Measurements from ENCODE around the gene SETD1B. TPM values are rescaled to one million over a fixed set of nuclear protein-coding genes. Genes with fewer than 3 reads are reported as not detected.

The SETD1B gene
- total and polyA plus RNA-seq, 5 experiments from 2014 or later: 0.98 to 93.8 (median 3.7) TPM

DNA sequence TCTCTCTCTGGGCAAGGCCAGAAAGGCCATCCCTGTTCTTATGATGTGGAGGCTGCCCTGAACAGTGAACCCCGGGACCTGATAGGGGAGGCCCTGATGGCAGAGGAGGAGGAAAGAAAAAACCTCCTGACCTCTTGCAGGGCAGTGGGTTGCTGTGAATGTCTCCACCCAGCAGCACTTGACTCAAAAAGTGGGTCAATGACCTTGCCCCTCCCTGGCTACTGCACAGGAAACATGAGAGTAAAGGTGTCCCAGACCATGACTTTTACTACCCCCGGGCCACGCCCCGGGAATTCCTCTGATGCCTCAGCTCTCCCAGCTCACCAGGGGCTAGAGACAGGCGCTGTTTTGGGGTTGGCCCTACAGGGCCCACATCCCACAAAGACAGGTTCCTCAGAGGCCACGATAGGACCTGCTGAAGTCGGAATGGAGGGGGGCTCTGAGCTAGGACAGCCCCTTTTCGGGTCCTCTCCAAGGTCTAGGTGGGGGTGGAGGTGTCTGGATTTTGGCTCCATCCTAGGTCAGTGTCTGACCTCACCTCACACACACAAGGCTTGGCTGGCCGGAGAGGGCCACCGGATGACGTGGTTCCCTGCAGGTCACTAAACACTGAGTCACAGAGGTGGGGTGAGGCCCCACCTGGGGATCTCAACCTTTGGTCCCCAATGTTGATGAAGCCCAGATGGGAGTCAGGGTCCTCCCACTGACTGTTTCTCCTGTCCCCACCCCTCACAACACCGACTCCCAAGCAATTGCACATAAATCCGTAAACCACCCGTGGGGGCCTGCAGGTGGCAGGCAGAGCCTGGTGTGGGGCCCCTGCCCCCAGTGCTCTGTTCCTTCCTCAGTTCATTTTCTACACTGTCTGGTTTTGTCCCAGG is 11.9 kb upstream of the SETD1B start:
- Mint-ChIP-seq H3K4me1 (peaks cover 40 to 82% (median 73%) of the 10 kb centered on the region in 4 donors), H3K4me3 (peak overlapping the region; percentile 86 to 98 (median 94)), H3K27ac (peak overlapping the region; percentile 97 to 100 (median 99)), H3K27me3 (no peaks in the 10 kb centered on the region), H3K36me3 (peaks cover 0 to 29% (median 4%) of the 10 kb centered on the region in 3 donors), H3K9me3 (no peaks in the 10 kb centered on the region)
- POLR2A ChIA-PET: interaction anchor here (0.6 to 37.3 kb wide), 12 partner anchors 3 to 212 kb away, joined by 3 to 2517 read pairs (median 4); partner anchors contain the start of genes CFAP251, RHOF, SETD1B and TMEM120B
- ATAC-seq (no peak), DNase-seq (peak in 1 of 10 donors; percentile 38)

DNA sequence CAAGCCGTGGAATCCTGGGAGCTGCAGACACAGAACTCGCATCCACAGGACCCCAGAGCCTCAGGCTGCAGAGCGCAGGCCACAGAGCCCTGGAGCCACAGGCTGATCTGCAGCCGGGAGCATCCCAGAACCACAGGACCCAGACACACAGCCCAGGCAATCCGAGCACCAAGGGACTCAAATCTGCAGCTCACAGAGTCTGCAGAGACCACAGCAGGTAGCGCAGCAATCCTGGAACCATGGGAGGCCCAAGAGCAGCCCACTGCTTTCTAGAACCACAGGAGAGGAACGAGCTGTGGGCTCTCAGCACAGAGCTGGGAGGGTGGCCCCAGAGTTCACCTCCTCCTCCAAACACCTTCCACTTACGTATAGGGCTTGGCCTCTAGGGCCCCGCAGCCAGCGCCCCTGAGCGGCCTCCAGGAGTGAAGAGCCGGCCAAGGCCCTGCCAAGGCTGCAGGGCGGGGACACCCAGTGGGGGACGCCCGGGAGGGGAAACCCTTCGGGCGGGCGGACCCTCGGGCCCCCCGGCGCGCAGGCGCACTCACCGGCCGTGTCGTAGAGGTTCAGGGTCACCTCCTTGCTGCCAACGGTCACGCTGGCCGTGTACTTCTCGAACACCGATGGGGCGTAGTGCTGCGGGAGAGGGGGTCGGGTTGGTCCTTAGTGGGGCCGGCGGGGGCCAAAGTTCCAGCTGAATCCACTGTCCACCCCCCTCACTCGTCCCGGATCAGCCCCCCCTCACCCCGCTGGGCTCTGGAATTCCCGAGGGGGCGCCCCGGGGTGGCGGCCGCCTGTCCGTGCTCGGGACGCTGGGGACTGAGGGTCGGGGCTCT is 11.0 kb upstream of the SETD1B start:
- H3K27me3 Mint-ChIP-seq: no peaks in the 10 kb centered on the region
- peaks cover 42 to 80% (median 73%) of the 10 kb centered on the region in 4 donors for H3K4me1 Mint-ChIP-seq
- POLR2A ChIA-PET: interaction anchor here (0.6 to 37.3 kb wide), 20 partner anchors 4 to 1326 kb away, joined by 3 to 2517 read pairs (median 6); partner anchors contain the start of genes CFAP251, ORAI1, PSMD9 and RHOF
- H3K27ac Mint-ChIP-seq: peak overlapping the region; percentile 97 to 100 (median 99)
- DNase-seq (peak; percentile 52 to 82 (median 62)), ATAC-seq (peak; percentile 10 to 17)
- peaks cover 0 to 31% (median 4%) of the 10 kb centered on the region in 3 donors for H3K36me3 Mint-ChIP-seq
- peak overlapping the region; percentile 86 to 98 (median 94) for H3K4me3 Mint-ChIP-seq
- no peaks in the 10 kb centered on the region for H3K9me3 Mint-ChIP-seq

GRCh38 chr12:121793440-121793837 is 10.4 kb upstream of the SETD1B start, which contains the start of gene RHOF:
Gene RHOF (minus strand): TSS chr12:121793688. CDS start chr12:121793633, 55 bp downstream.
- DNase-seq (peak in 2 of 10 donors; percentile 59 to 67), ATAC-seq (peak; percentile 2 to 4)
- H3K4me1 Mint-ChIP-seq: peaks cover 43 to 80% (median 73%) of the 10 kb centered on the region in 4 donors
- H3K9me3 Mint-ChIP-seq: no peaks in the 10 kb centered on the region
- peaks cover 0 to 36% (median 4%) of the 10 kb centered on the region in 3 donors for H3K36me3 Mint-ChIP-seq
- POLR2A ChIA-PET: interaction anchor here (0.7 to 37.3 kb wide), 16 partner anchors 5 to 1325 kb away, joined by 3 to 2517 read pairs (median 7); partner anchors contain the start of genes ORAI1, PSMD9, RHOF and SETD1B
- peak within 1 kb of the TSS; percentile 86 to 98 (median 94) for H3K4me3 Mint-ChIP-seq
- no peaks in the 10 kb centered on the region for H3K27me3 Mint-ChIP-seq
- peak within 1 kb of the TSS; percentile 97 to 100 (median 99) for H3K27ac Mint-ChIP-seq

DNA sequence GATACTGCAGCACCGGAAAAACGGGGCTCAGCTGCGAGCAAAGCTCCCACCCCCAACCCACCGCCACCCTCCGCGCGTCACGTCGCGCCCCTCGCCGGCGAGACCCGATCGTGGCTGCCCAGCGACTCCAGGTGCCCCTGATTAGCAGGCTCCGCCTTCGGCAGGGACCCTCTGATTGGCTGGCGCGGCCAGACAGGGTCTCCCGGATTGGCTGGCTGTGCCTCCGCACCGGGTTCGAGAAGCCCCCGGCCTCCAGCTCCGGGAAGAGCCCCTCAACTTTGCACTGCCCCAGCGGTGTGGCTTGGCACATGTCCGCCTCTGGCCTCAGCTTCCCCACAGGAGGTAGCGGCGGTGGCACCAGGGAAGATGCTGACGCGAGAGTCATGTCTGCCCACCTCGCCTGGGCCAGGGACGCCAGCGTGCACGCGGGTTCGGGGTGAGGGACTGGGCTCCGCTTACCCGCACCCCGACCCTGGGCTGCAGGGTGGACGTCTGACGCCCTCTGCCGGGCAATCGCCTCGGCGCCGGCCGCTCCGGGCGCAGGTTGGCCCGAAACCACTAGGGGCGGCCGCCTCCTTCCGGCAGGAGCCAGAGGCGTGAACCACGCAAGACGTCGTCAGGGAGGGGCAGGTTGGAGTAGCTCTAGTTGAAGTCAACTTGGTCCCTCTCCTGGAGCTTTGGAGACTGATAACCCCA is 9.8 kb upstream of the SETD1B start:
- peak; percentile 91 to 98 (median 95) for DNase-seq
- no peaks in the 10 kb centered on the region for H3K27me3 Mint-ChIP-seq
- H3K36me3 Mint-ChIP-seq: peaks cover 0 to 40% (median 6%) of the 10 kb centered on the region in 3 donors
- peak overlapping the region; percentile 87 to 99 (median 97) for H3K27ac Mint-ChIP-seq
- H3K4me3 Mint-ChIP-seq: peak overlapping the region; percentile 75 to 96 (median 86)
- peak; percentile 49 to 59 for ATAC-seq
- peaks cover 46 to 80% (median 73%) of the 10 kb centered on the region in 4 donors for H3K4me1 Mint-ChIP-seq
- H3K9me3 Mint-ChIP-seq: no peaks in the 10 kb centered on the region
- POLR2A ChIA-PET: interaction anchor here (0.6 to 37.3 kb wide), 23 partner anchors 5 to 294 kb away, joined by 3 to 2517 read pairs (median 6); partner anchors contain the start of genes ORAI1, PSMD9, RHOF and SETD1B

GRCh38 chr12:121794534-121795033 is 9.2 kb upstream of the SETD1B start:
- ATAC-seq: peak; percentile 17 to 25
- POLR2A ChIA-PET: interaction anchor here (0.6 to 37.3 kb wide), 21 partner anchors 6 to 293 kb away, joined by 3 to 2517 read pairs (median 7); partner anchors contain the start of genes ORAI1, PSMD9, RHOF and SETD1B
- Mint-ChIP-seq H3K27ac (peak overlapping the region; percentile 87 to 99 (median 97)), H3K27me3 (no peaks in the 10 kb centered on the region), H3K4me3 (peak overlapping the region; percentile 75 to 96 (median 86)), H3K36me3 (peaks cover 0 to 45% (median 6%) of the 10 kb centered on the region in 3 donors), H3K9me3 (no peaks in the 10 kb centered on the region), H3K4me1 (peaks cover 46 to 79% (median 72%) of the 10 kb centered on the region in 4 donors)
- DNase-seq: peak in 1 of 10 donors; percentile 51

GRCh38 chr12:121795034-121795968 is 8.5 kb upstream of the SETD1B start:
- Mint-ChIP-seq H3K4me1 (peaks cover 42 to 72% (median 65%) of the 10 kb centered on the region in 4 donors), H3K9me3 (no peaks in the 10 kb centered on the region), H3K27ac (peak overlapping the region; percentile 87 to 99 (median 97)), H3K4me3 (peak overlapping the region; percentile 75 to 96 (median 86)), H3K27me3 (no peaks in the 10 kb centered on the region), H3K36me3 (peaks cover 0 to 43% (median 6%) of the 10 kb centered on the region in 3 donors)
- POLR2A ChIA-PET: interaction anchor here (0.8 to 37.3 kb wide), 17 partner anchors 6 to 228 kb away, joined by 3 to 2517 read pairs (median 7); partner anchors contain the start of genes PSMD9, RHOF, SETD1B and TMEM120B
- peak; percentile 73 to 94 (median 82) for DNase-seq
- ATAC-seq: peak; percentile 11 to 15

GRCh38 chr12:121796855-121797751 is 6.7 kb upstream of the SETD1B start:
- Mint-ChIP-seq H3K4me1 (peaks cover 43 to 56% (median 49%) of the 10 kb centered on the region in 4 donors), H3K36me3 (peaks cover 5 to 42% (median 6%) of the 10 kb centered on the region in 3 donors), H3K27ac (peak overlapping the region; percentile 78 to 98 (median 95)), H3K27me3 (no peaks in the 10 kb centered on the region), H3K4me3 (peak overlapping the region; percentile 70 to 91 (median 87)), H3K9me3 (peaks cover 0 to 2% (median 0%) of the 10 kb centered on the region in 9 donors)
- no peak for DNase-seq
- POLR2A ChIA-PET: interaction anchor here (0.7 to 37.3 kb wide), 9 partner anchors 8 to 1178 kb away, joined by 3 to 2517 read pairs (median 12); partner anchors contain the start of genes OGFOD2, PSMD9, RHOF and SETD1B
- ATAC-seq: no peak

DNA sequence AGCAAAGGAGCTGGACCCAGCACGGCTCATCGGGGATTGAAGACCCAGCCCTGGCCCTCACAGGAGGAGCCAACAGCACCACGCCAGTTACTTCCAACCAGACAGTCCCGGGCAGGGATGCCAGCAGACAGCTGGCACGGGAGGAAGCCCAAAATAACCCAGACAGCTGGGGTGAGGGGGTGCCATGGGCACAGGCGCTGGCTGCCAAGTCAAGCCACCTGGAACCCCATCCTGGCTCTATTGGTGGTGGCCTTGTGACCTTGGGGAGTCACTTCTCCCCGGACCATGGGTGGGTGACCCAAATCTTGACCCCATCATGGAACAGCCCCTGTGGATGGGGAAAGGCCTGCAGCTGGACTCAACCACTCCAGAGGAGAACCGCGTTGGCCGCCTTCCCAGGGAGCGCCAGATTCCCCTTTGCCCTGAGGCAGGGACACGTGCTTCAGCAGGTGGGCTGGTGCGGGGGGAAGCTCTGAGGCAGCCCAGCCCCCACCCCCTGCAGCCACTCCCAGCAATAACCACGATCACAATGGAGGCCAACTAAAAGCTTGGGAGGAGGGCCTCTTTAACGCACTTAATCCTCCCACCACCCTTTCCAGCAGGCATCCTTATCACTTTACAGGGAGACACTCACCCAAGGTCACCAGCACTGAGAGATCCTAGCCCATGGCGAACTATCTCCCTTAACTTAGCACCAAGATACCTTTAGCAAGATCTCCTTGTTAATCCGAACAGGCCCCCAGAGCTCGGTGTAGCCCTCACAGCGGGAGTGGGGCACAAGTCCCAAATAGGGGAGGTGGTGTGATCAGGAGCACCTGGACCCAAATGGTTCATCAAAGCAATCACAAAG is 5.6 kb upstream of the SETD1B start:
- peak overlapping the region; percentile 89 to 98 (median 95) for H3K27ac Mint-ChIP-seq
- peaks cover 44 to 55% (median 48%) of the 10 kb centered on the region in 4 donors for H3K4me1 Mint-ChIP-seq
- no peaks in the 10 kb centered on the region for H3K27me3 Mint-ChIP-seq
- DNase-seq (peak in 1 of 10 donors; percentile 33), ATAC-seq (no peak)
- H3K9me3 Mint-ChIP-seq: peaks cover 0 to 2% (median 0%) of the 10 kb centered on the region in 9 donors
- POLR2A ChIA-PET: interaction anchor here (0.6 to 37.3 kb wide), 13 partner anchors 6 to 282 kb away, joined by 3 to 2517 read pairs (median 5); partner anchors contain the start of genes BCL7A, PSMD9, RHOF and SETD1B
- peak overlapping the region; percentile 70 to 95 (median 90) for H3K4me3 Mint-ChIP-seq
- peaks cover 2 to 37% (median 5%) of the 10 kb centered on the region in 3 donors for H3K36me3 Mint-ChIP-seq

Data from naive thymus-derived CD8-positive, alpha-beta T cell (primary cell).